ENCODE measurements around the gene CKMT2. TPM values are rescaled to one million over a fixed set of nuclear protein-coding genes. Genes with fewer than 3 reads are reported as not detected.

Gene CKMT2
- total and polyA plus RNA-seq, 8 donors = 1.5 to 6.0 (median 4.8) TPM

GRCh38 chr5:81300921-81301270 is 67.8 kb downstream of the CKMT2 start:
- DNase-seq (no peak), ATAC-seq (no peak)
- H3K9me3 ChIP-seq = no peaks in the 10 kb centered on the region
- no peak for TF ChIP-seq CTCF (IDR thresholded peaks at IDR 0.05)
- peak overlapping the region; percentile 92 for H3K27ac ChIP-seq
- H3K4me1 ChIP-seq = peaks cover 0 to 39% of the 10 kb centered on the region in 2 donors
- no peaks in the 10 kb centered on the region for H3K27me3 ChIP-seq
- intact Hi-C loops (cut with DNase I) = no loop called here
- H3K36me3 ChIP-seq = peaks cover 0 to 3% of the 10 kb centered on the region in 2 donors
- peak overlapping the region; percentile 78 to 79 for H3K4me3 ChIP-seq

GRCh38 chr5:81301271-81302015 is 68.3 kb downstream of the CKMT2 start, which contains the start of gene ZCCHC9:
Gene ZCCHC9, plus strand, starts transcription at chr5:81301587. Its CDS starts 3,171 bp downstream, at chr5:81304758.
- no peaks in the 10 kb centered on the region for H3K9me3 ChIP-seq
- peak within 1 kb of the TSS; percentile 78 to 79 for H3K4me3 ChIP-seq
- intact Hi-C loops (cut with DNase I) = no loop called here
- ATAC-seq = peak; percentile 95
- H3K36me3 ChIP-seq = peaks cover 0 to 3% of the 10 kb centered on the region in 2 donors
- H3K4me1 ChIP-seq = peaks cover 0 to 39% of the 10 kb centered on the region in 2 donors
- no peaks in the 10 kb centered on the region for H3K27me3 ChIP-seq
- peak; percentile 96 to 97 (median 96) for DNase-seq
- TF ChIP-seq CTCF (IDR thresholded peaks at IDR 0.05) = no peak
- peak within 1 kb of the TSS; percentile 92 for H3K27ac ChIP-seq

- peaks cover 0 to 39% of the 10 kb centered on the region in 2 donors for H3K4me1 ChIP-seq
- DNase-seq (no peak), ATAC-seq (no peak)
- H3K27me3 ChIP-seq = no peaks in the 10 kb centered on the region
- intact Hi-C loops (cut with DNase I) = no loop called here
- TF ChIP-seq CTCF (IDR thresholded peaks at IDR 0.05) = no peak
- H3K27ac ChIP-seq = no peak overlapping the region
- H3K9me3 ChIP-seq = no peaks in the 10 kb centered on the region
- H3K4me3 ChIP-seq = peak overlapping the region in 1 of 2 donors; percentile 78
- peaks cover 0 to 3% of the 10 kb centered on the region in 2 donors for H3K36me3 ChIP-seq
Observed at GRCh38 chr5:81302596-81302995, 69.5 kb downstream of the CKMT2 start.

- H3K9me3 ChIP-seq = no peaks in the 10 kb centered on the region
- intact Hi-C loops (cut with DNase I) = no loop called here
- no peak overlapping the region for H3K4me3 ChIP-seq
- peaks cover 0 to 5% of the 10 kb centered on the region in 2 donors for H3K36me3 ChIP-seq
- DNase-seq (no peak), ATAC-seq (no peak)
- no peak for TF ChIP-seq CTCF (IDR thresholded peaks at IDR 0.05)
- peaks cover 0 to 39% of the 10 kb centered on the region in 2 donors for H3K4me1 ChIP-seq
- no peaks in the 10 kb centered on the region for H3K27me3 ChIP-seq
- H3K27ac ChIP-seq = no peak overlapping the region
Observed at GRCh38 chr5:81303563-81303962, 70.4 kb downstream of the CKMT2 start.

GRCh38 chr5:81305785-81306184 is 72.7 kb downstream of the CKMT2 start:
- Histone ChIP-seq H3K4me3 (no peak overlapping the region), H3K27me3 (no peaks in the 10 kb centered on the region)
- intact Hi-C loops (cut with DNase I) = no loop called here

More at GRCh38 chr5:81305785-81306184, 72.7 kb downstream of the CKMT2 start:
- no peak overlapping the region for H3K27ac ChIP-seq
- TF ChIP-seq CTCF (IDR thresholded peaks at IDR 0.05) = no peak
- peaks cover 0 to 26% of the 10 kb centered on the region in 2 donors for H3K36me3 ChIP-seq
- DNase-seq = no peak
- H3K9me3 ChIP-seq = no peaks in the 10 kb centered on the region
- H3K4me1 ChIP-seq = peaks cover 0 to 17% of the 10 kb centered on the region in 2 donors
- no peak for ATAC-seq
